Posterior vena cava (tissue), 2 donors: ENCODE measurements around the gene CD28. TPM values are rescaled to one million over a fixed set of nuclear protein-coding genes. Genes with fewer than 3 reads are reported as not detected.

Source experiments
- DNase-seq: peaks from one replicate; pipeline ENCODE4 v3.0.0-alpha.2; 2020; ENCODE audit warnings: low spot score
- intact Hi-C, 2 donors: fragments of 100-400 bp; cut with DNase I; formaldehyde crosslinking; loops; one replicate each; pipeline versions ENCODE4 v1.14.1 to v1.14.2; 2022 to 2023
- long read RNA-seq, 2 donors: library from polyadenylated mRNA; unstranded; transcript quantifications; one replicate each; pipeline ENCODE4 v2.0.0, GENCODE V29; 2020 to 2021
- total RNA-seq, 2 donors: library from RNA; stranded (reverse); fragmentation: NEBNext Ultra II Directional; extraction: Animal tissue kit (Norgen Biotek cat#: 25700); gene quantifications; one replicate each; pipeline ENCODE4 v1.2.1, GENCODE V29; 2021
- donor health status: DM: yes; HTN: yes; CAD: no.
- donor health status: DM: yes; HTN: yes; CAD: no.

Gene CD28
- 1 to 10 TPM; 3.8 to 6.3 TPM for total RNA-seq
- long read RNA-seq, donor 1, partial matches to known transcripts, result 0 of 2 reads
- long read RNA-seq, donor 1, other reads (novel, unspliced or antisense), result 2 of 2 reads
- long read RNA-seq, donor 2, full-length matches to known transcripts, result 2 of 2 reads
- long read RNA-seq, donor 2, partial matches to known transcripts, result 0 of 2 reads
- long read RNA-seq, donor 2, other reads (novel, unspliced or antisense), result 0 of 2 reads

DNA sequence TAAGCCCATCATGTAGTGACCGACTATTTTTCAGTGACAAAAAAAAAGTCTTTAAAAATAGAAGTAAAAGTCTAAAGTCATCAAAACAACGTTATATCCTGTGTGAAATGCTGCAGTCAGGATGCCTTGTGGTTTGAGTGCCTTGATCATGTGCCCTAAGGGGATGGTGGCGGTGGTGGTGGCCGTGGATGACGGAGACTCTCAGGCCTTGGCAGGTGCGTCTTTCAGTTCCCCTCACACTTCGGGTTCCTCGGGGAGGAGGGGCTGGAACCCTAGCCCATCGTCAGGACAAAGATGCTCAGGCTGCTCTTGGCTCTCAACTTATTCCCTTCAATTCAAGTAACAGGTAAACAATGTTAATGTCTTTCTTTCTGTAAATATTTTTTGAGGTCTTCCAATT lies at the start of gene CD28:
Gene CD28, plus strand, starts transcription at position 237 of the 400 bp plus-strand sequence. Its CDS starts 58 bp downstream, at position 295.
- intact Hi-C loops, result no loop called here
- peak; percentile 85 for DNase-seq

DNA sequence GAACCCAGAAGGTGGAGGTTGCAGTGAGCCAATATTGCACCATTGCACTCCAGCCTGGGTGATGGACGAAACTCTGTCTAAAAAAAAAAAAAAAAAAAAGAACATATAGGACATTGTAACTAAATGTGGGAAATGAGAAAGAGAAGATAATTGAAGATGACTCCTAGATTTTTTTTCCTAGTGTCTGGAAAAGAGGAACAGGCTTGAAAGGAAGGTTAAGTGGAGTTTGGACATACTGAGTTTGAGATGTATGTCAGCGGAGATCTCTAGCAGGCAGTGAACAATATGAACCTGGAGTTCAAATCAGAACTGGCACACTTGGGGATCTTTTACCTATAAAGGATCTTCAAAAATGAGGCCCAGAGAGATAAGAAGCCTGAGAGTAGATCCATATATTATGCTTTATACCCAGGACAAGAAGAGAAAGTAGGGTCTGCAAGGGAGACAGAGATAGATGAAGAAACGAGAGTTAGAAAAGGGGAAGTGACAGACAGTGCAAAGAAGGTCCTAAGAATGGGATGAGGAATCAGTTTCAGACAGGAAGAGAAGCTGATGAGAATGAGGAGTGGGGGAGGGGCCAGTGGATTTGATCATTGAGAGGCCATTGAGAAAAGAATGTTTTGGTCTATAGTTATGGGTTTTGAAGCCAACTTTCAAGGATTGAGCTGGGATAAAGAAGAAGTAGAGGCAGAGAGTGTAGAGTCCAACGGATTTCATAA lies 46.9 kb upstream of the CD28 start:
- intact Hi-C loops, result no loop called here

GRCh38 chr2:203660465-203660864 lies 46.0 kb upstream of the CD28 start:
- DNase-seq, result no peak
- intact Hi-C loops, result no loop called here

More for the DNA sequence above, 46.9 kb upstream of the CD28 start:
- no peak for DNase-seq

DNA sequence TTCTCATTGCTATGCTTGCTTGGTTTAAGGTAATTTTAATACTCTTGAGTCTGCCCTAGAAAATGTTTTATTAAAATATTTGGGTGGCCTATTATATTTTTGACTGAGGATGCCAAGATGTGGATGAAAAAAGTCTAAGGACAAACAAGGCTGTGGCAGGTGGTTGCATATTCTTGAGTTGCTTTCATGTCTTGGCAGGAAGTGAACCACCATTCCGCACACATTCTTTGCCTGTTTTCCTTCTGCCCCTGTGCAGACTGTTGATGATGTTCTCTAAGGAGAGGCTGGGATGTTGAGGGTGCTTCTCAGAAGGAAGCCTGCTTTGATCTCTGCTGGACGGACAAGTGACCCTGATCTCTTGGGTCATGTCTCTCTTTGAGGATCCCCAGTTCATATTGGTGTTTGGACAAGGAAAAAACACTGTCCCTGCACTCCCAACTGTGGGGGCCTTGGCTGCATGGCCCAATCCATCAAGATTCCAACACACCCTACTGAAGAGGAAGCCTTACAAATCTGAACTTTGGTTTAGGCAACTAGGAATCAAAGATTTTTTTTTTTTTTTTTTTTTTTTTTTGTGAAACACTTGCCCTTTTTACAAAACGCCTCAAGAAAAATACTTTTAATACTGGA lies 45.0 kb upstream of the CD28 start:
- no peak for DNase-seq
- intact Hi-C loops, result no loop called here

DNA sequence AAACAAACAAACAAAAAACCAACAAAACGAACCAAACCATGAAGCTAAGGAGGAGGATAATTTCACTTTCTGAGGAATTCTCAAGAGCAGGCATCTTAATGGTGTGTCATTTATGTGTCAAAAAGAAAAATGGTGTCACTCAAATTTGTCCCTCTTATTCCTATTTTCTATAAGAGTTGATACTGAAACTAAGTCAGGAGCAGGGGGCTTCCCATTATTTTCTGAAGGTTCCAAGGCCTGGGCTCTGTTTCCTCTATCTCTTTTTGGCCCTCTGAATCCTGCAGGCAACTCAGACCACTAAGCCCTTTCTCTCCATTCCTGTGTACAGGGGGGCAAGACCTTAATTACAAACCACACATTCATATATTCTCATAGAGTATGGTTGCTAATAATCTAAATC lies 44.0 kb upstream of the CD28 start:
- intact Hi-C loops, result no loop called here
- DNase-seq, result no peak

DNA sequence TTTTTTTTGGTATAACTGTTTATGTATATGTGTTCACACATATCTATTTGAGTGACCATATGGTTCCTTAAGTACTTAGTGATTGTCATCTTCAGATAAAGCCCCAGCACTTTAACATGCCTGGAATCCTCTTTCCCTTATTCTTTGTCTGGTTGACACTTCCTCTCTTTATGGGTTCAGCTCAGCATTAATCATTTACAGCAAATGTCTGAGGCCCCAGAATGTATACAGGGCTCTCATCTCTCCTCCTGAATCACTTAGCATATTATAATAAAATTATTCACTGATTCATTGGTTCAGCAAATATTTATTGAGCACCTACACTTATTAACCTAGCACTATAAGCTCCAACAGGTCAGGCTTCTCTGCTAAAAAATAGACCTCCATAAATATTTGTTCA lies 43.5 kb upstream of the CD28 start:
- intact Hi-C loops, result no loop called here
- DNase-seq, result no peak

GRCh38 chr2:203664029-203664755 lies 42.2 kb upstream of the CD28 start:
- DNase-seq, result no peak
- intact Hi-C loops, result no loop called here

DNA sequence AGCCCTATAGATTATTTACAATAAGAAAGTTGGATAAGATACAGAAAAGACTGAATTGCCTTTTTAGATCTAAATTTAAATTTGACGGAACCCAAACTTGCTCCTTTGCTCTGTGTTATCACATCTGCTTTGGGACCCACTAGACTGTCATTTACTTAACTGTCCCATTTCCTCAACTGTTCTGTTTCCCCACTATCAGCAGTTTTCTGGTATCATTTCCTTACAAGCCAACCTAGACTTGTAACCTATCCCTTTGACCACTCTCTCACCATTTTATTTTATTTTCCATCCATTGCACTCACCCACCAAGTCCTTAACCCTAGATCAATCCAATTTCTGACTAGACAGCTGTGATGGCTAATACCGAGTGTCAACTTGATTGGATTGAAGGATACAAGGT lies 38.6 kb upstream of the CD28 start:
- intact Hi-C loops, result no loop called here
- DNase-seq, result no peak

- intact Hi-C loops, result no loop called here
- no peak for DNase-seq
Measured at GRCh38 chr2:203669820-203670219, 36.6 kb upstream of the CD28 start.

- intact Hi-C loops, result no loop called here
- no peak for DNase-seq
Measured at GRCh38 chr2:203670939-203671338, 35.5 kb upstream of the CD28 start.

GRCh38 chr2:203671876-203672275 lies 34.6 kb upstream of the CD28 start:
- intact Hi-C loops, result no loop called here
- DNase-seq, result no peak

GRCh38 chr2:203672856-203673255 lies 33.6 kb upstream of the CD28 start:
- intact Hi-C loops, result no loop called here
- no peak for DNase-seq

- intact Hi-C loops, result no loop called here
Measured at GRCh38 chr2:203673933-203674332, 32.5 kb upstream of the CD28 start.

DNA sequence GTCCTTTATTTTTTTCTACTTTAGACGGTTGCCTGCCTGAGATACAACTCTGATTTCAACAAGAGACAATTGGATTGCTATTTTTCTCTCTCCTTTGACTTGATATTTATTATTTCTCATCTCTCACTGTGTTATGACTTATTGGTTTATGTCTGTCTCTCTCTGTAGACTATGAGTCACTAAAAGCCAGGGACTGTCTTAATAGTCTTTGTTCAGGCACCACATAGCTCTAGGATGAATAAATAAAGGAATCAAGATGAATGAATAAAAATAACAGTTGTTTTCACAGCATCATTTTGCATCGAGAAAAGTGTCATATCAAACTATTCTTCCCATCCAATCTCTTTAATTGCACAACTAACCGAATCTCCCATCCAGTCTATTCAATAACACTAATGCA lies 31.4 kb upstream of the CD28 start:
- DNase-seq, result no peak
- intact Hi-C loops, result no loop called here

More at GRCh38 chr2:203673933-203674332, 32.5 kb upstream of the CD28 start:
- no peak for DNase-seq

DNA sequence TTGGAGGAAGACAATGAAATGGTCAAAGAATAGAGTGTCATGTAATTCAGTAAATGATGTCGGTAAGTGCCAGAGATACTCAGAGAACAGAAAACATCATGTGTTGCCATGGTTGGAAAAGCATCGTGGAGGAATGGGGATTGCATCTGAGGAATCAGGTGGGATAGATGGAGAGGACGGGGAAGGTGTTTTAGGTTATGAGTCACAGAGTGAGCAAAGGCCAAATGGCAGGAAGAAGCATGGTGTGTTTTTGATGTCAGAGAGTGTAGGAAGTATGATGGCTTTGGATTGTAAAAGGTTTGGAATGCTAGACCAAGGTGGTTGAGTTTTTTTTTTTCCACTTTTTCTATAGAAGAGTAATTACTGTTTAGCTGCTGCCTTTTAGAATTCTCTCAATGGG lies 27.5 kb upstream of the CD28 start:
- no peak for DNase-seq
- intact Hi-C loops, result no loop called here

GRCh38 chr2:203679401-203679800 lies 27.0 kb upstream of the CD28 start:
- intact Hi-C loops, result no loop called here
- no peak for DNase-seq

DNA sequence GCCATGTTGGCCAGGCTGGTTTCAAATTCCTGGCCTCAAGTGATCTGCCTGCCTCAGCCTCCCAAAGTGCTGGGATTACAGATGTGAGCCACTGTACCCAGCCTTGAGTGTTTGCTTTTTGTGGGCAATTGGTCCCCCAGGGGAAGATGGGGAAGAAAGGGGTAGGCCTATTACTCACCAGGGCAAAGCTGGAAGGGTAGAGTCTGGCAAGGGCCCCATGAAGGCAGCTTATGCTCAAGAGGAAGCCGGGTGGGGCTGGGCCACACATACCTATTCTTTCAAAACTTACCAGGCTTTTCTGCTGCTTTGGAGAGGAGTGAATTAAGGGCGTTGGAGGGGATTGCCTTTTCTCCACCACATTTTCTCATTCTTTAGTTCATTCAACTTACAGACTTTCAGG lies 24.5 kb upstream of the CD28 start:
- intact Hi-C loops, result loop anchor here in 1 of 2 donors (10.0 kb wide), 1 partner anchor 97 kb away; no protein-coding TSS in a partner anchor
- DNase-seq, result no peak

- DNase-seq, result no peak
- intact Hi-C loops, result loop anchor here in 1 of 2 donors (10.0 kb wide), 1 partner anchor 98 kb away; no protein-coding TSS in a partner anchor
Measured at GRCh38 chr2:203682688-203683130, 23.7 kb upstream of the CD28 start.

DNA sequence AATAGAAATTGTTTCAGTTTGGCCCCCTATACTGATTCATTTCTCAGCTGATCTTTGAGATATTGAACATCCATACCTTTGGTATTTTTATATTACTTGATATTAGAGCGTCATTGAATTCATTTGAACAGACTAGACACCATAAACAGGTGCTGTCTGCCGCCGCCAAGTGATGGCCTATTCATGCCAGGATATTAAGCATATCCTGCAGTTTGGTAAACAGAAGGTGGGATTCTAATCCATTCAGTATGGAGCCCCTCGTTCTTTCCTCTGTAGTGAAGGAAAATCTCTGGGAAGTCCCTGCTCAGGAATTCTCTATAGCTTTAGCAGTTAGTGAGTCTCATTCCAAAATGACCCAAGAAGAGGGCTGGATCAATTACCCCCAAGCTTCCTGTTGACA lies 23.0 kb upstream of the CD28 start:
- intact Hi-C loops, result loop anchor here in 1 of 2 donors (10.0 kb wide), 1 partner anchor 99 kb away; no protein-coding TSS in a partner anchor
- no peak for DNase-seq
